HG03575 (cell line): ENCODE measurements around the gene SYTL3.

Source experiments
- ATAC-seq: cut with Tn5 transposase; IDR thresholded peaks from one replicate; pipeline ENCODE4 v1.9.1; 2021; ENCODE audit not compliant: unreplicated experiment, insufficient number of reproducible peaks, low FRiP score; ENCODE audit errors: extremely low read depth

Gene SYTL3

GRCh38 chr6:158739673-158740072, 89.8 kb downstream of the SYTL3 start:
- no peak for ATAC-seq

- ATAC-seq = no peak
Measured at GRCh38 chr6:158743033-158743651, 93.3 kb downstream of the SYTL3 start.

- no peak for ATAC-seq
Measured at GRCh38 chr6:158744986-158745430, 95.2 kb downstream of the SYTL3 start.

- no peak for ATAC-seq
Measured at GRCh38 chr6:158751224-158751623, 101.4 kb downstream of the SYTL3 start.

GRCh38 chr6:158751921-158752320, 102.1 kb downstream of the SYTL3 start:
- ATAC-seq = no peak

GRCh38 chr6:158752613-158753012, 102.8 kb downstream of the SYTL3 start:
- ATAC-seq = no peak

- ATAC-seq = no peak
Measured at GRCh38 chr6:158753811-158754210, 104.0 kb downstream of the SYTL3 start.

- no peak for ATAC-seq
Measured at GRCh38 chr6:158754738-158755137, 104.9 kb downstream of the SYTL3 start.

- ATAC-seq = no peak
Measured at GRCh38 chr6:158755636-158756035, 105.8 kb downstream of the SYTL3 start.

GRCh38 chr6:158756126-158756525, 106.3 kb downstream of the SYTL3 start:
- no peak for ATAC-seq

GRCh38 chr6:158756977-158757752, 107.3 kb downstream of the SYTL3 start:
- ATAC-seq = no peak

- no peak for ATAC-seq
Measured at GRCh38 chr6:158757753-158758090, 107.9 kb downstream of the SYTL3 start.

- ATAC-seq = no peak
Measured at GRCh38 chr6:158758451-158758860, 108.6 kb downstream of the SYTL3 start.

- no peak for ATAC-seq
Measured at GRCh38 chr6:158758941-158759479, 109.2 kb downstream of the SYTL3 start.

GRCh38 chr6:158759966-158760617, 110.2 kb downstream of the SYTL3 start:
- no peak for ATAC-seq

GRCh38 chr6:158760618-158761250, 110.9 kb downstream of the SYTL3 start:
- no peak for ATAC-seq

- ATAC-seq = no peak
Measured at GRCh38 chr6:158761746-158762145, 111.9 kb downstream of the SYTL3 start.

- no peak for ATAC-seq
Measured at GRCh38 chr6:158762787-158763433, 113.1 kb downstream of the SYTL3 start.
